NCI-H1417 treated with DMSO at 0.1 percent for 48 hours (cell line): ENCODE data around the gene UHMK1.
"Not testable (repeated sequence)": the region's sequence is repeated elsewhere in the genome, so short reads cannot be mapped to it uniquely, and the experiment has no call there.

Experiments used
- DNase-seq: peaks from one replicate; lab custom pipeline; 2025; lab: John Stamatoyannopoulos, UW

The UHMK1 gene, protein sequence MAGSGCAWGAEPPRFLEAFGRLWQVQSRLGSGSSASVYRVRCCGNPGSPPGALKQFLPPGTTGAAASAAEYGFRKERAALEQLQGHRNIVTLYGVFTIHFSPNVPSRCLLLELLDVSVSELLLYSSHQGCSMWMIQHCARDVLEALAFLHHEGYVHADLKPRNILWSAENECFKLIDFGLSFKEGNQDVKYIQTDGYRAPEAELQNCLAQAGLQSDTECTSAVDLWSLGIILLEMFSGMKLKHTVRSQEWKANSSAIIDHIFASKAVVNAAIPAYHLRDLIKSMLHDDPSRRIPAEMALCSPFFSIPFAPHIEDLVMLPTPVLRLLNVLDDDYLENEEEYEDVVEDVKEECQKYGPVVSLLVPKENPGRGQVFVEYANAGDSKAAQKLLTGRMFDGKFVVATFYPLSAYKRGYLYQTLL

DNA sequence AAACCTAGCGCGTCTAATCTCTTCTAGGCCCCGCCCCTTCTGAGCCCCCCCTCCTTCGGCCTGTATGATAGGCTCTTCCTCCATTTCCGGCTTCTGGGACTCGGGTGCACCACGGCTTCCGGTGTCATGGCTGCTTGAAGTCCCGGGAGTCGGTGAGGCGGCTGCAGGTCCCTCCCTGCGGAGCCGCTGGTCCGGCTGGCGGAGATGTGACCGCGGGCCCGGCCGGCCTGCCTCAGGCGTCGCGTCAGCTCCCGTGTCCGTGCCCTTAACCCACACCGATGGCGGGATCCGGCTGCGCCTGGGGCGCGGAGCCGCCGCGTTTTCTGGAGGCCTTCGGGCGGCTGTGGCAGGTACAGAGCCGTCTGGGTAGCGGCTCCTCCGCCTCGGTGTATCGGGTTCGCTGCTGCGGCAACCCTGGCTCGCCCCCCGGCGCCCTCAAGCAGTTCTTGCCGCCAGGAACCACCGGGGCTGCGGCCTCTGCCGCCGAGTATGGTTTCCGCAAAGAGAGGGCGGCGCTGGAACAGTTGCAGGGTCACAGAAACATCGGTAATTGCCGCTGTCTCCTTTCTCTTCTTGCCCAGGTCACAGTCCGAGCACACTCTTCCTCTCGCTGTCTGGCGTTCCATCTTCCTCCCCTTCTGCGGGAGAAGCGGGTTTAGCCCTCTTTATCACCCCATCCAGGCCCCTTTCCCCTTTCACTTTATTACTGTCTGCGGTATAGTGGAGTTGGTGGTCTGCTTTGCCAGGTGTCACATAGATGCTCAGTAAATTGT, at the start of gene UHMK1:
TSS of gene UHMK1 (plus strand) at position 96 of the 773 bp plus-strand sequence. CDS start at position 279, 183 bp downstream.
- DNase-seq, result peak; percentile 71

DNA sequence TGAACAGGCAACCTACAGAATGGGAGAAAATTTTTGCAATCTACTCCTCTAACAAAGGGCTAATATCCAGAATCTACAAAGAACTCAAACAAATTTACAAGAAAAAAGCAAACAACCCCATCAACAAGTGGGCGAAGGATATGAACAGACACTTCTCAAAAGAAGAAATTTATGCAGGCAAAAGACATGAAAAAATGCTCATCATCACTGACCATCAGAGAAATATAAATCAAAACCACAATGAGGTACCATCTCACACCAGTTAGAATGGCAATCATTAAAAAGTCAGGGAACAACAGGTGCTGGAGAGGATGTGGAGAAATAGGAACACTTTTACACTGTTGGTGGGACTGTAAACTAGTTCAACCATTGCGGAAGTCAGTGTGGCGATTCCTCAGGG, 43.3 kb upstream of the UHMK1 start:
- not testable (repeated sequence) for DNase-seq

DNA sequence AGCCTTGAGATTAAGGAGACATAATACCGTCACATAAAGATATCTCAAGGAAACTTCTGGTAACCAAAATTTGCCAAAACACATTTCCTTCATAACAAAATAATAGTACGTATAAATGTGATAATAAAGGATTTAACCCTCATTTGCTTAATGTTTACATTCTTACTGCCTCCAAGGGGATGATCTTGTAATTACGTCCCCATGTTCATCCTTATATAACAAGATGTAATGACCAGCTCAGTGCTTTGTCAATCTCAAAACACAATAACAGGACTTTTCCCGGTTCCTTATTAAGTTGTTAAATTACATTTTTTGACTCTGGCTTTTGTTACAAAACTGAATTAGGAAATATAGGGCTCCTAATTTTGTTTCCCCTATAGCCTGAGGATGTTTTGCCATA, 41.3 kb upstream of the UHMK1 start:
- DNase-seq, result no peak

DNA sequence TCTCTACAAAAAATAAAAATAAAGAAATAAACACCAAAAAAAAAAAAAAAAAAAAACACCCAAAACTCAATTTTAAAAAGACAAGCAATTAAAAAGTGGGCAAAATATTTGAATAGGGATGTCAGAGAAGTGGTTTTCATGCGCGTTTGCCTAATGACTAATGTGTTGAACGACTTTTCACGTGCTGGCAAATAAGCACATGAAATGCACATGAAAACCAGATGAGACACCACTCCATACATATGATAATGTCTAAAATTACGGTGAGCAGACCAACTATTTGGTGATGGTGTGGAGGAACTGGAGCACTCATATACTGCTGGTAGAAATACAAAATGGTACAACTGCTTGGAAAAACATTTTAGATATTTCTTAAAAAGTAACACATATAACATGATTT, 39.4 kb upstream of the UHMK1 start:
- DNase-seq, result no peak

DNA sequence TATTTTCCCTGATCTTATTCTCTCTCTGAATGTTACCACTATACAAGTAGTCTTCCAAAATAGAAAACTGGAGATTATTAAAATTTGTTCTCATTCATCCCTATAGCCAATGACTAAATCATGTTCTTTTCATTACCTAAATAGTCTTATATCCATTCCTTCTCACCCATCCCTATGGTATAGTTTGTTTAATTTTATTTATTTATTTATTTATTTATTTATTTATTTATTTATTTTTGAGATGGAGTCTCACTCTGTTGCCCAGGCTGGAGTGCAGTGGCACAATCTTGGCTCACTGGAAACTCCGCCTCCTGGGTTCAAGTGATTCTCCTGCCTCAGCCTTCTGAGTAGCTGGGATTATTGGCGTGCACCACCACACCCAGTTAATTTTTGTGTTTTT, 35.2 kb upstream of the UHMK1 start:
- not testable (repeated sequence) for DNase-seq

DNA sequence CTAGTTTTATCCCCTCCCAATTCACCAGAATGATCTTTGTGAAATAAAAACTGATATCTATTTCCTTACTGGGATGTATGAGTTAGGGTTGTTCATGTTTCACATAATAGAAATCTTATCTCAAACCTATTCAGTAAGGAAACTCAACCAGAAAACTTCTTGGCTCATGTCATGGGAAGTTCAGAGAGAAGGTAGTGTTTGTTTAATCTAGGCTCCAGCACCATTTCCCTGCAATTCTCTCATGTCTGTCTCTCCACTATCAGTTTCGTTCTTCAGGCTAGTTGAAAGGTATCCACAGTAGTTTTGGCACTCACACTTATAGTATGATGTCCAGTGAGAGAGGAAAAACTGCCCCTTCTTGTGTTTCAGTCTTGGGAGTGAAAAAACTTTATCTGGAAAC, 34.6 kb upstream of the UHMK1 start:
- DNase-seq, result no peak

DNA sequence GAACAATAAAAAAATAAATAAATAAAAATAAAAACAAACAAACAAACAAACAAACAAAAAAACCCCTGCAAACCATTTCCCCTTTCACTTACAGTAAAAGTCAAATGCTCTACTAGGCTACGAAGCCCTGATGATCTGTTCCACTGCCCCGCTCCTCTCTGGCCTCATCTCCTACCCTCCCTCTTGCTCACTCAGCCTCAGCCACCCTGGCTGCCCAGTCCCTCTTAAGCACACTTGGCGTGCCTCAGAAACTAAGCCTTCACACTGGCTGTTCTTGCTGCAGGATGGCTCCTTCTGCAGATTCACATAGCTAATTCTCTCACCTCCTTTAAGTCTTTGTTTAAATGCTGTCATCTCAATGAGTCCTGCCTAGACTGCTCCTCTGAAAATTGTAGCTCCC, 30.8 kb upstream of the UHMK1 start:
- no peak for DNase-seq

DNA sequence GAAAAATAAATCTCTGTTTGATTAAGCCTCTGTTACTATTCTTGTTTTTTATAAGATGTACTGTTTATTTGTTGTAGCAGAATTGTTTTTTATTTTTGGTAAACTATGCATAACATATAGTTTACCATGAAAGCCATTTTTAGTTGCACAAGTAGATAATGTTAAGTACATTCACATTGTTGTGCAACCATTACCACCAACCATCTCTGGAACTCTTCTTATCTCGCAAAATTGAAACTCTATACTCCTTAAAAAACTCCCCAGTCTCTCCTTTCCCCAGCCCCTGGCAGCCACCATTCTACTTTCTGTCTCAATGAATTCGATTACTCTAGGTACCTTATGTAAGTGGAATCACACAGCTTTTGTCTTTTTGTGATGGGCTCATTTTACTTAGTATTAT, 27.4 kb upstream of the UHMK1 start:
- no peak for DNase-seq

DNA sequence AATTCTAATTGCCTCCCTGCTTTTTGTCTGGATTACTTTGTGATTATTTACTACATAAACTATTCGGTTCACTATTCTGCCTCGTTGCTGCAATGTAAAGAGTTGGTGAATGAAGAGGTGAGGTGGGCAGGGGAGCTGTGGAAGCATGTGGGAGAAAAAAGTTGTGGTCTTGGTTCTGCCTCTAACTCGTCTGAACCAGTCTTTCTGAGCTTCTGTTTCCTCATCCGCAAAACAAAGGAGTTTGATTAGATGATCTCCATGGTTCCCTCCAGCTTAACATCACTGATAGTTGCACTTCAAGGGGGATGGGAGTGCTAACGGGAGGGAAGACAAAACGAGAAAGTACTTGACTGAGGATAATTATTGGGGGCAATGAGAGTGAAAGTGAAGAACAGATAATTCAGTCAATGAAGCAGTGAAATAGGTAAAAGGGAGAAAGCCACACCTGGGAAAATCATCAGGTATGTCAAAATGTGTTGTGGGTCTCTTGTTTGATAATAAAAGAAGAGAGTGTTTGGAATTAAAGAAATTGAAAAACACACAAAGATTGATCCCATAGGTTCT, 26.2 kb upstream of the UHMK1 start:
- DNase-seq, result no peak

DNA sequence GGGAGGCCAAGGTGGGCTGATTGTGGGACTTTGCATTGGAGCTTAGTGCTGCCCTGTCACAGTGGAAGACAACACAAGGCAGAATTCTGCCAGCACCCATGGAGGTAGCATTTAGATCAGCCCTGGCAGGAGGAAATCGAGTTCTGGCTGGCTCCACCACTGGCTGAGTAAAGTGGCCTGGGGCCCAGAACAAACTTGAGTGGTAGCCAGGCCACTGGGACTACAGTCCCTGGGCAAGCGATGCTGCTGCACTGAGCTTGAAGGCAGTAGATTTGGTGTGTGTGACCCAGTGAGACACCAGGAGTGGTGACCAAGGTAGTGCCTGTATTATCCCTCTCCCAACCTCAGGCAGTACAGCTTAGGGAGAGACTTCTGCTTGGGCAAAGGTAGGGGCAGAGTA, 22.5 kb upstream of the UHMK1 start:
- DNase-seq, result no peak

DNA sequence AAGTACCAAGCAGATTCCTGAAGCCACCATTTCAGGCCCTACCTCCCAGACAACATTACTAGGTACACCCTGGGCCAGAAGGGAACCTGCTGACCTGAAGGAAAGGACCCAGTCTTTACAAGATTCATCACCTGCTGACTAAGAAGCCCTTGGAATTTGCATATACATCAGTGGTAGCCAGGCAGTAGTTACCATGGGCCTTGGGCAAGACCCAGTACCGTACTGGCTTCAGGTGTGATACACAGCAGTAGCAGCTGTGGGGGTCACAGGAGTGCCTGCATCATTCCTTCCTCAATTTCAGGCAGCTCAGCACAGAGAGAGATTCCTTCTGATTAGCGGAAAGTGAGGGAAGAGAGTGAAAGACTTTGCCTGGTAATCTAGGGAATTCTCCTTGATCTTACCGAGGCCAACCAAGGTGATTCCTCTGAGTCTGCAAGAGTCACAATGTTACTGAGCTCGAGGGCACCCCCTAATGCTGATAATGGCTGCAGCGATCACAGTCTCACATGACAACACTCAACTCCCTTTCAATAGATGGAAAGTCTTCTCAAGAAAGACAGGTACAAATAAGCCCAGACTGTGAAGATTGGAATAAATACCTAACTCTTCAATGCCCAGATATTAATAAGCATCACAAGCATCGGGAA, 22.0 kb upstream of the UHMK1 start:
- no peak for DNase-seq

DNA sequence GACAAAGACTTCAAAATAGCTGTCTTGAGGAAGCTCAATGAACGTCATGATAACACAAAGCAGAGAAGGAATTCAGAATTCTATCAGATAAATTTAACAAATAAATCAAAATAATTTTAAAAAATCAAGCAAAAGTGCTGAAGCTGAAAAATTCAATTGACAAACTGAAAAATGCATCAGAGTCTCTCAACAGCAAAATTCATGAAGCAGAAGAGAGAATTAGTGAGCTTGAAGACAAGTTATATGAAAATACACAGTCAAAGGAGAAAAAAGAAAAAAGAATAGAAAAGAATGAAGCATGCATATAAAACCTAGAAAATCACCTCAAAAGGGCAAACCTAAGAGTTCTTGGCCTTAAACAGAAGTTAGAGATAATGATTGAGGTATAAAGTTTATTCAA, 21.0 kb upstream of the UHMK1 start:
- no peak for DNase-seq

DNA sequence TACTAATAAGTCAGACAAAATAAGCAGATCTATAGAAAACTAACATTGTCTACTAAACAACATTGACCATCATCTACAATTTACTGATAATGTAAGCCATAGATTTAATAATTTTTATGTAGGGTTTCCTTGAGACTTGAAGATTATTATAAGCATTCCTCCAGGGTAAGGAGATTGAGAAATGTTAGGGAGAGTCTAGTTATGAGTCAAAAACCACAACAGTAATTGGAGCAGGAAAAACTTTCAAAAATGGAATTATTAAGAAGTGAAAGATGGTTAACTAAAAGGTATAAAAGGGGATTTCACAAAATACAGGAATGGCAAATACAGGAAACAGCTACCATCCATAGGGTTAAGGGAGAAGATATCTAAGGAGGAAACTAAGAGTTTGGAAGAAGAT, 12.4 kb upstream of the UHMK1 start:
- no peak for DNase-seq

DNA sequence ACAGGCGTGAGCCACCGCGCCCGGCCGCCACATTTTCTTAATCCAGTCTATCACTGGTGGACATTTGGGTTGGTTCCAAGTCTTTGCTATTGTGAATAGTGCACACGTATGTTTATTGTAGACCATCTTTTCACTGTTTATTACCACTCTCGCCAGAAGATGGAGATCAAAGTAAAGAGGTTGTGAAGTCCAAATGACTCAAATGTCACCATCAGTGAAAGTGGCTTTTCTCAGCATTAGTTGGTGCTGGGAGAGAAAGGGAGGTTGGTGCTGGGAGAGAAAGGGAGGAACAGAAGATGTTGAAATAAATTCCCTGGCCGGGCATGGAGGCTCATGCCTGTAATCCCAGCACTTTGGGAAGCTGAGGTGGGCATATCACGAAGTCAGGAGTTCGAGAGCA, 10.4 kb upstream of the UHMK1 start:
- no peak for DNase-seq

DNA sequence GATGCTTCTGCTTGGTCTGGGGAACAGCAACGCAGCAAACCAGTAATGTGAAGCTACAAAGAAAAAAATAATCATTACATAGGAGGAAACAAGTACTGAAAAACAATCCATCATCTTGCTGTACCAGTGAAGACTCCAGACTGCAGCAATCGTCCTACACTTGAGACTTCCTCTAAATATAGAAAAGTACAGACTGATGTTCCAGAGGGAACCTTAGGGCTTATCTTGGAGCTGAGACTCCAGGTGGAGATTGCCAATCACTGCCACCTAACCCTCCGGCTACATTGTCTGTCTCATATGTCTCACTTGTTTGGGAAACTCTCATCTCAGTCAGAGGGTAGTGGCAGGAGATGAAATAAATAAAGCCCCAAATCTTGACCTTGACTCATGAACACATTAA, 9.4 kb upstream of the UHMK1 start:
- no peak for DNase-seq

DNA sequence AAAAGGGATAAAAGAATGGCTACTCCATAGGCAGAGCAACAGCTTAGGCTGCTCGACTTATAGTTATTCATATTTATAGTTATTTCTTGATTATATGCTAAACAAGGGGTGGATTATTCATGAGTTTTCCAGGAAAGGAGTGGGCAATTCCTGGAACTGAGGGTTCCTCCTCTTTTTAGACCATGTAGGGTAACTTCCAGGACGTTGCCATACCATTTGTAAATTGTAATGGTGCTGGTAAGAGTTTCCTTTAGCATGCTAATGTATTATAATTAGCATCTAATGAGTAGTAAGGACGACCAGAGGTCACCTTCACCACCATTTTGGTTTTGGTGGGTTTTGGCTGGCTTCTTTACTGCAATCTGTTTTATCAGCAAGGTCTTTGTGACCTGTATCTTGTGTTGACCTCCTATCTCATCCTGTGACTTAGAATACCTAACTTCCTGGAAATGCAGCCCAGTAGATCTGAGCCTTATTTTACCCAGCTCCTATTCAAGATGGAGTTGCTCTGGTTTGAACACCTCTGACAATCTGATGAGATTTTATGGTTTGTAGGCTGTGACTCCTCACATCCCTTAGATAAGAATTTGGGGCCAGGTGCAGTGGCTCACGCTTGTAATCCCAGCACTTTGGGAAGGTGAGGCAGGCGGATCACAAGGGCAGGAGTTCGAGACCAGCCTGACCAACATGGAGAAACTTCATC, 1.9 kb upstream of the UHMK1 start:
- not testable (repeated sequence) for DNase-seq

DNA sequence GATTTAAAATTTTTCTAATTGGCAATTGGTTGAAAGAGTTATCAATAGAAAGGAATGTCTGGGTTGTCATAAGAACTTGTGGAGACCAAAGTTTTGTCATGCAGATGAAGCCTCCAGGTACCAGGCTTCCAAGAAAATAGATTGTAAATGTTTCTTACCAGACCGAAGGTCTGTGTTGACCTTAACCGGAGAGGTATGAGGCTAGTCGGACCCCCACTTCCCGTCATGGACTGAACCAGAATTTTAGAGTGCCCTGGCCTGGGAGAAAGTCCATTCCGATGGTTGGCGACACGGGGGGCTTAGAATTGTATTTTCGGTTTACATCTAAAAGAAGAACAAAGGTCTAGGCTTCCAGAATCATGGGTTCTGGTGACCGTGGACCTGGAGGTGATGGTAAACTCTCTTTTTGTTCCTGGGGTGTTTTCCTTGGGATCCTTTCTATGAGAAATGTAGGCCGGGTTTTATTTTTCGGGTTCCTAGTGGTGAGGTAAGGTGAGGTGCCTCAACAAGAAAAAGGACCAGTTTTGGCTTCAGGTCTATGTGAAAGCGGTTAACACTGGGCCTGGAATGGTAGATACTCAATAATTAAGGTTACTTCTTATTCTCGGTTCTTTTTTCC, 405 bp upstream of the UHMK1 start:
- no peak for DNase-seq

DNA sequence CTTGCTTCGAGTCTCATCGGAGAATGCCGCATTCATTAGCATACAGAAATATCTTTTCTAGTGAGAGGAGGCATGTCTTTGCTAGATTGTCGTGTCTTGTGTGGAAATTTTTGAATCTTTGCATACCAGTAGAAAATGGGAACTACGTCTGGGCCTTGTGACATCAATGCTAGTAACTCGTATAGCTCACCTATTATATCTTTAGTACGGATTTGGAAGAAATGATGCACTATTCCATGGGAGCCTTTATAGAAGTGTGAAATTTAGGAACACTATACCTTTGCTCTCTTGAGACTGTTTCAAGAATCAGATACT, 835 bp downstream of the UHMK1 start:
- no peak for DNase-seq

DNA sequence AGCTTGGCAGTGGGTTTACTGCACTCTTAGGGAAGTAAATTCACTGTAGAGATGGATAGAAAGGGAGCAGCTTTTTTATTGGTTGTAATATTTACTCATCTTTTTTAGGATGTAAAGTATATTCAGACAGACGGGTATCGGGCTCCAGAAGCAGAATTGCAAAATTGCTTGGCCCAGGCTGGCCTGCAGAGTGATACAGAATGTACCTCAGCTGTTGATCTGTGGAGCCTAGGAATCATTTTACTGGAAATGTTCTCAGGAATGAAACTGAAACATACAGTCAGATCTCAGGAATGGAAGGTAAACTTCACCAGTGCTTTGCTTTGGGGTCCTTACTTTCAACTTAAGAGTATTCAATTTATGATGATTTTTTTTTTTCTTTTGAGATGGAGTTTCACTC, 3.2 kb downstream of the UHMK1 start:
- DNase-seq, result no peak

DNA sequence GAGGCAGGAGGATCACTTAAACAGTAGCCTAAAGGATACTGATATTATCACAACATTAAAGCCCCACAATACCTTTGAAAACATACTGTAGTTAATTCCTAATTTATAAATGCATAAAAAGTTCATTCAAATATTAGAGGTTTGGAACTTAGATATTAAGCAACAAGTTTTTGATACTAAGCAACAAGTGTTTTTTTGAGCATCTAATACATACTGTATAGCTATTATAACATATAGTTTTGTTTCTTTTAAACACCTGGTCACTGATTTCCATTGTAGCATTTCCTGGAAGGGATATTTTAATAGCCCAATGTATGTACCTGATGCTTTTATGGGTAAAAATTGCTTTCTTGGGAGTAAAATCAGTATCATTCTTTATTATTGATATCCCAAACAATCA, 4.5 kb downstream of the UHMK1 start:
- no peak for DNase-seq

DNA sequence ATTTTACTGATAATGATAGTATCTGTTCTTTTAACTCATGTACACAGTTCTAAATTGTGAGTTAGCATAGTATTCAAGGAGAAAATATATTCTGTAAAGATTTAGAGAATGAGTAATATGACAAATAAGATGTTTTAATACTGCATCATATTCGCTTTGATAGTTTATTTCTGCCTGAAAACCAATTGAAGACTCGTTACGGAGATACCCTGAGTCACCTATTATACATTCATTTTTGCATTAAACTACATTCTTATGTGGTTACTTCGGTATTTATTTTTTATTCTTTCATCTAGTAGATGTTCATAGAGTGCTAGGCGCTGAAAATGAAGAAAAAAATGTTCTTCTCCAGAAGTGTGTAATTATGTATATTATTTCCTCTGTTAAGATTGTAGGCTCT, 5.3 kb downstream of the UHMK1 start:
- no peak for DNase-seq

DNA sequence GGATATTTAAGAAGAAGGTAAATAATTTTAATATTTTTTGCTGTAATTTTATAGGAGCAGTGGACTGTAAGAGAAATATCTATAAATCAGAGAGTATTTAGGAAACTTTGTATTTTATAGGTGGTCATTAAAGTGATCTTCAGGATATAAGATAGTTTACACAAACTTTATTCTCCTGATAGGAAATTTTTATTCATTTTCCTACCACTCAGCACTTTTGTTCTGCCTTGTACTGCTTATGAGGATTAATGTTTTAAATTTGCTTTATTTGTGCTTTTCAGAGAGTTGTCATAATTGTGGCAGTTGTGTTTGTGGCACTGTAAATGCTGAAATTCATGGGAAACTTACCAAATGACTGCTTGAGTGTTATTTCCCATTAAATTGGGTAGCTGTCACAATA, 29.7 kb downstream of the UHMK1 start:
- DNase-seq, result no peak
